GM20000 (cell line): Measurements from ENCODE around the gene PRSS58.

ENCODE experiments used
- DNase-seq: peaks from one replicate; pipeline ENCODE4 v3.0.0; 2012; ENCODE audit warnings: low spot score
- CTCF ChIP-seq: IDR thresholded peaks from 2 replicates; pipeline ENCODE4 v1.5.1; 2012; ENCODE audit warnings: mild to moderate bottlenecking, control low read depth; ENCODE audit errors: extremely low read depth, missing control alignments

PRSS58 gene

GRCh38 chr7:142228537-142229104 is 29.2 kb downstream of the PRSS58 start:
- no peak for TF ChIP-seq CTCF
- no peak for DNase-seq
